ENCODE results near the gene SDR42E1. TPM values are rescaled to one million over a fixed set of nuclear protein-coding genes. Genes with fewer than 3 reads are reported as not detected.

Gene SDR42E1
- total RNA-seq, 1 experiment from 2014 or later: 17.4 TPM

DNA sequence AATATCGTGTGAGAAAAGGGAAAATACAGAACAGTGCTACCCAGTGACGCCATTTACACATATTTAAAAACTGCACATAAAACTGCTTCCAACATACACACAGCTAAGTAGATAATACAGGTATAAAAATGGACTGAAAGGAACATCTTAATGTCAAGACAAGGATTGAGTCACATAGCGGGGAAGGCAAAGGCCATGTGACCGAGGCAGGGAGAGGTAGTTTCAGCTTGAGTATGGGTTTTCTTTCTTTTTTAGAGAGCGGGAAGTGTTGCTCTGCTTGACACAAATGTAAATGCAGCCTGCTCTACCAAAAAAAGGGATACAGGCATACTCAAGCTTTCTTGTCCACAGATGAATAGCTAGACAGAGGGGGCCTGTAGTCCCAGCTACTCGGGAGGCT, 46.5 kb downstream of the SDR42E1 start:
- ChIA-PET CTCF (no interaction called here), POLR2A (no interaction called here), RAD21 (ENCODE audit: low non-redundant PET in 1 of 2, low total read pairs in 2 of 2, uncharacterized antibody in 2 of 2, unreplicated experiment in 2 of 2) (no interaction called here)
- Histone ChIP-seq H3K4me3 (replicated peaks in 1 of 2; ENCODE audit: low read depth in 1 of 2, low read length in 2 of 2) (no peak overlapping the region), H4K20me1 (ENCODE audit: insufficient read depth) (no peaks in the 10 kb centered on the region; the same call in 1 of the 2 replicates), H3K27ac (ENCODE audit: low read depth, low read length) (no peak overlapping the region), H3K9ac (ENCODE audit: low read length) (no peak overlapping the region), H3K79me2 (ENCODE audit: insufficient read depth, low read length) (no peaks in the 10 kb centered on the region), H3K4me1 (ENCODE audit: control insufficient read depth in 1 of 2, insufficient read depth in 2 of 2, low read length in 2 of 2) (no peaks in the 10 kb centered on the region), H3K4me2 (ENCODE audit: low read length) (no peak overlapping the region), H3K9me2 (ENCODE audit: insufficient read depth) (no peaks in the 10 kb centered on the region), H2AFZ (ENCODE audit: low read depth, low read length, poor library complexity, severe bottlenecking) (no peak overlapping the region), H3K27me3 (ENCODE audit: insufficient read depth, low read length) (no peaks in the 10 kb centered on the region), H3K9me3 (ENCODE audit: control insufficient read depth in 1 of 2, insufficient read depth in 1 of 2, low read depth in 1 of 2, low read length in 2 of 2) (no peaks in the 10 kb centered on the region), H3K36me3 (ENCODE audit: control insufficient read depth in 1 of 2, insufficient read depth in 2 of 2, low read length in 2 of 2) (no peaks in the 10 kb centered on the region)
- no peak for DNase-seq (ENCODE audit: low read depth, low spot score)
- TF ChIP-seq ZFX (IDR thresholded peaks at IDR 0.05) (no peak), YY1 (IDR thresholded peaks at IDR 0.05; ENCODE audit: extremely low read depth, insufficient replicate concordance, low read depth, low read length) (no peak), POLR2A (IDR thresholded peaks at IDR 0.05; ENCODE audit: borderline replicate concordance, extremely low read depth, insufficient read depth, insufficient read length) (no peak), CEBPB (IDR thresholded peaks at IDR 0.05; ENCODE audit: low read depth) (no peak), ZNF274 (IDR thresholded peaks at IDR 0.05; ENCODE audit: low read depth, low read length) (no peak), TCF7L2 (IDR thresholded peaks at IDR 0.05; ENCODE audit: borderline replicate concordance, extremely low read depth, insufficient read depth, insufficient read length) (no peak), EZH2phosphoT487 (IDR thresholded peaks at IDR 0.05; ENCODE audit: borderline replicate concordance) (no peak), ELF1 (IDR thresholded peaks at IDR 0.05; ENCODE audit: borderline replicate concordance, low read depth) (no peak), POLR2AphosphoS5 (IDR thresholded peaks at IDR 0.05; ENCODE audit: low read depth, low read length) (no peak), JUND (IDR thresholded peaks at IDR 0.05) (no peak), EGR1 (IDR thresholded peaks at IDR 0.05; ENCODE audit: low read depth) (no peak), SP1 (IDR thresholded peaks at IDR 0.05; ENCODE audit: low read depth) (no peak), SRF (IDR thresholded peaks at IDR 0.05; ENCODE audit: low read depth) (no peak)
- TF ChIP-seq, protein P1, sequence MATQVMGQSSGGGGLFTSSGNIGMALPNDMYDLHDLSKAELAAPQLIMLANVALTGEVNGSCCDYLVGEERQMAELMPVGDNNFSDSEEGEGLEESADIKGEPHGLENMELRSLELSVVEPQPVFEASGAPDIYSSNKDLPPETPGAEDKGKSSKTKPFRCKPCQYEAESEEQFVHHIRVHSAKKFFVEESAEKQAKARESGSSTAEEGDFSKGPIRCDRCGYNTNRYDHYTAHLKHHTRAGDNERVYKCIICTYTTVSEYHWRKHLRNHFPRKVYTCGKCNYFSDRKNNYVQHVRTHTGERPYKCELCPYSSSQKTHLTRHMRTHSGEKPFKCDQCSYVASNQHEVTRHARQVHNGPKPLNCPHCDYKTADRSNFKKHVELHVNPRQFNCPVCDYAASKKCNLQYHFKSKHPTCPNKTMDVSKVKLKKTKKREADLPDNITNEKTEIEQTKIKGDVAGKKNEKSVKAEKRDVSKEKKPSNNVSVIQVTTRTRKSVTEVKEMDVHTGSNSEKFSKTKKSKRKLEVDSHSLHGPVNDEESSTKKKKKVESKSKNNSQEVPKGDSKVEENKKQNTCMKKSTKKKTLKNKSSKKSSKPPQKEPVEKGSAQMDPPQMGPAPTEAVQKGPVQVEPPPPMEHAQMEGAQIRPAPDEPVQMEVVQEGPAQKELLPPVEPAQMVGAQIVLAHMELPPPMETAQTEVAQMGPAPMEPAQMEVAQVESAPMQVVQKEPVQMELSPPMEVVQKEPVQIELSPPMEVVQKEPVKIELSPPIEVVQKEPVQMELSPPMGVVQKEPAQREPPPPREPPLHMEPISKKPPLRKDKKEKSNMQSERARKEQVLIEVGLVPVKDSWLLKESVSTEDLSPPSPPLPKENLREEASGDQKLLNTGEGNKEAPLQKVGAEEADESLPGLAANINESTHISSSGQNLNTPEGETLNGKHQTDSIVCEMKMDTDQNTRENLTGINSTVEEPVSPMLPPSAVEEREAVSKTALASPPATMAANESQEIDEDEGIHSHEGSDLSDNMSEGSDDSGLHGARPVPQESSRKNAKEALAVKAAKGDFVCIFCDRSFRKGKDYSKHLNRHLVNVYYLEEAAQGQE (IDR thresholded peaks at IDR 0.05; ENCODE audit: low read depth): no peak
- TF ChIP-seq, protein P2, sequence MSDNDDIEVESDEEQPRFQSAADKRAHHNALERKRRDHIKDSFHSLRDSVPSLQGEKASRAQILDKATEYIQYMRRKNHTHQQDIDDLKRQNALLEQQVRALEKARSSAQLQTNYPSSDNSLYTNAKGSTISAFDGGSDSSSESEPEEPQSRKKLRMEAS (IDR thresholded peaks at IDR 0.05): no peak
- TF ChIP-seq, protein P3, sequence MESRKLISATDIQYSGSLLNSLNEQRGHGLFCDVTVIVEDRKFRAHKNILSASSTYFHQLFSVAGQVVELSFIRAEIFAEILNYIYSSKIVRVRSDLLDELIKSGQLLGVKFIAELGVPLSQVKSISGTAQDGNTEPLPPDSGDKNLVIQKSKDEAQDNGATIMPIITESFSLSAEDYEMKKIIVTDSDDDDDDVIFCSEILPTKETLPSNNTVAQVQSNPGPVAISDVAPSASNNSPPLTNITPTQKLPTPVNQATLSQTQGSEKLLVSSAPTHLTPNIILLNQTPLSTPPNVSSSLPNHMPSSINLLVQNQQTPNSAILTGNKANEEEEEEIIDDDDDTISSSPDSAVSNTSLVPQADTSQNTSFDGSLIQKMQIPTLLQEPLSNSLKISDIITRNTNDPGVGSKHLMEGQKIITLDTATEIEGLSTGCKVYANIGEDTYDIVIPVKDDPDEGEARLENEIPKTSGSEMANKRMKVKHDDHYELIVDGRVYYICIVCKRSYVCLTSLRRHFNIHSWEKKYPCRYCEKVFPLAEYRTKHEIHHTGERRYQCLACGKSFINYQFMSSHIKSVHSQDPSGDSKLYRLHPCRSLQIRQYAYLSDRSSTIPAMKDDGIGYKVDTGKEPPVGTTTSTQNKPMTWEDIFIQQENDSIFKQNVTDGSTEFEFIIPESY (IDR thresholded peaks at IDR 0.05; ENCODE audit: extremely low read depth, insufficient replicate concordance, low read length): no peak
- TF ChIP-seq, protein P4, sequence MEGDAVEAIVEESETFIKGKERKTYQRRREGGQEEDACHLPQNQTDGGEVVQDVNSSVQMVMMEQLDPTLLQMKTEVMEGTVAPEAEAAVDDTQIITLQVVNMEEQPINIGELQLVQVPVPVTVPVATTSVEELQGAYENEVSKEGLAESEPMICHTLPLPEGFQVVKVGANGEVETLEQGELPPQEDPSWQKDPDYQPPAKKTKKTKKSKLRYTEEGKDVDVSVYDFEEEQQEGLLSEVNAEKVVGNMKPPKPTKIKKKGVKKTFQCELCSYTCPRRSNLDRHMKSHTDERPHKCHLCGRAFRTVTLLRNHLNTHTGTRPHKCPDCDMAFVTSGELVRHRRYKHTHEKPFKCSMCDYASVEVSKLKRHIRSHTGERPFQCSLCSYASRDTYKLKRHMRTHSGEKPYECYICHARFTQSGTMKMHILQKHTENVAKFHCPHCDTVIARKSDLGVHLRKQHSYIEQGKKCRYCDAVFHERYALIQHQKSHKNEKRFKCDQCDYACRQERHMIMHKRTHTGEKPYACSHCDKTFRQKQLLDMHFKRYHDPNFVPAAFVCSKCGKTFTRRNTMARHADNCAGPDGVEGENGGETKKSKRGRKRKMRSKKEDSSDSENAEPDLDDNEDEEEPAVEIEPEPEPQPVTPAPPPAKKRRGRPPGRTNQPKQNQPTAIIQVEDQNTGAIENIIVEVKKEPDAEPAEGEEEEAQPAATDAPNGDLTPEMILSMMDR (IDR thresholded peaks at IDR 0.05 in 2 of 3, conservative IDR thresholded peaks at IDR 0.05 in 1 of 3; ENCODE audit: borderline replicate concordance in 1 of 3, insufficient read depth in 1 of 3, low read depth in 2 of 3, low read length in 2 of 3): no peak
- intact Hi-C loops (cut with micrococcal nuclease): no loop called here
- no TSS peak for BruUV-seq (replicated peaks)
- no peak for ATAC-seq
